GM19468 (cell line): Measurements from ENCODE around the gene CHST7.
A peak's percentile ranks its signal among the peaks of the same experiment; 100 is the strongest.

Experiments
- ATAC-seq: cut with Tn5 transposase; IDR thresholded peaks from one replicate; pipeline ENCODE4 v1.9.1; 2021; ENCODE audit warnings: mild to moderate bottlenecking, moderate library complexity, moderate number of reproducible peaks; ENCODE audit not compliant: unreplicated experiment; ENCODE audit errors: extremely low read depth

Gene CHST7

DNA sequence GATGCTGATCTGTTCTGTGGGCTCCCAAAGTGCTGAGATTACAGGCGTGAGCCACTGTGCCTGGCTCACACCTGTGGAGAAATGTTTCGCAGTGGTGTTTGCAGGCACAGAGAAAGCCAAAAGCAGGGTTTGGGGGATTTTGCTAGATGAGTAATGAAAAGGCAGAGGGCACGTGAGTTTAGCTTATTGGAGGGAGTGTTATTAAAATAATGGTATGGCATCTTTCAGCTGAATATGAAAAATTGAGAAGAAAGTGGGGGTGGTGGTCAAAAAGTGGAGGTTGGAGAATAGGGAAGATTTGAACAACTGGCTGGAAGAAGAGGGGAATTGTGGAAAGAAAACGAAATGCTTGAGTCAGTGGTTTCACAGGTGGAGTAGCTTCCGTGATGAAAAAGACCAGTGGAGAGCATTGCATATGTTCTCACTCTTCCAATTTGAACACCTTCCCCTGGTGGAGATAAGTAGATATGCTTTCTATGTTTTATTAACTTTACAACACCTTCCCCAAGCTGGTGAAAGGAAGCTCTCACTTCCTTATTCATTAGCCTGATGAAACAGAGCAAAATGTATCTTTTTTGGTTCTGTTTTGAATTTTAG lies 1.1 kb upstream of the CHST7 start:
- ATAC-seq = peak; percentile 57

DNA sequence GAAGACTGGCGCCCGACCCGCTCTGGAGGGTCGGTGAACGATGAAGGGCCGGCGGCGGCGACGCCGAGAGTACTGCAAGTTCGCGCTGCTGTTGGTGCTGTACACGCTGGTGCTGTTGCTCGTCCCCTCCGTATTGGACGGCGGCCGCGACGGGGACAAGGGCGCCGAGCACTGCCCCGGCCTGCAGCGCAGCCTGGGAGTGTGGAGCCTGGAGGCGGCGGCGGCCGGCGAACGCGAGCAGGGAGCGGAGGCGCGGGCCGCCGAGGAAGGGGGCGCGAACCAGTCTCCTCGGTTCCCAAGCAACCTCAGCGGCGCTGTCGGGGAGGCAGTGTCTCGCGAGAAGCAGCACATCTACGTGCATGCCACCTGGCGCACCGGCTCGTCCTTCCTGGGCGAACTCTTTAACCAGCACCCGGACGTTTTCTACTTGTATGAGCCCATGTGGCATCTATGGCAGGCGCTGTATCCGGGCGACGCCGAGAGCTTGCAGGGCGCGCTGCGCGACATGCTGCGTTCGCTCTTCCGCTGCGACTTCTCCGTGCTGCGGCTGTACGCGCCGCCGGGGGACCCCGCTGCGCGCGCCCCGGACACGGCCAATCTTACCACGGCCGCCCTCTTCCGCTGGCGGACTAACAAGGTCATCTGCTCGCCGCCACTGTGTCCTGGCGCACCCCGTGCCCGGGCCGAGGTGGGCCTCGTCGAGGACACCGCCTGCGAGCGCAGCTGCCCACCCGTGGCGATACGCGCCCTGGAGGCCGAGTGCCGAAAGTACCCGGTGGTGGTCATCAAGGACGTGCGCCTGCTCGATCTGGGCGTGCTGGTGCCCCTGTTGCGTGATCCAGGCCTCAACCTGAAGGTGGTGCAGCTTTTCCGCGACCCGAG lies 568 bp downstream of the CHST7 start:
- ATAC-seq = no peak

DNA sequence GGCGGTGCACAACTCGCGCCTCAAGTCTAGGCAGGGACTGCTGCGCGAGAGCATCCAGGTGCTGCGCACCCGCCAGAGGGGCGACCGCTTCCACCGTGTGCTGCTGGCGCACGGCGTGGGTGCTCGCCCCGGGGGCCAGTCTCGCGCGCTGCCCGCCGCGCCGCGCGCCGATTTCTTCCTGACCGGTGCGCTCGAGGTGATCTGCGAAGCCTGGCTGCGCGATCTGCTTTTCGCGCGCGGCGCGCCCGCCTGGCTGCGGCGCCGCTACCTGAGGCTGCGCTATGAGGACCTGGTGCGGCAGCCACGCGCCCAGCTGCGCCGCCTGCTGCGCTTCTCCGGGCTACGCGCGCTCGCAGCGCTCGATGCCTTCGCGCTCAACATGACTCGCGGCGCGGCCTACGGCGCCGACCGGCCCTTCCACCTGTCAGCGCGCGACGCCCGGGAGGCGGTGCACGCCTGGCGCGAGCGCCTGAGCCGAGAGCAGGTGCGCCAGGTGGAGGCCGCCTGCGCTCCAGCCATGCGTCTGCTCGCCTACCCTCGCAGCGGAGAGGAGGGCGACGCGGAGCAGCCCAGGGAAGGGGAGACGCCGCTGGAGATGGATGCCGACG lies 1.3 kb downstream of the CHST7 start:
- no peak for ATAC-seq

DNA sequence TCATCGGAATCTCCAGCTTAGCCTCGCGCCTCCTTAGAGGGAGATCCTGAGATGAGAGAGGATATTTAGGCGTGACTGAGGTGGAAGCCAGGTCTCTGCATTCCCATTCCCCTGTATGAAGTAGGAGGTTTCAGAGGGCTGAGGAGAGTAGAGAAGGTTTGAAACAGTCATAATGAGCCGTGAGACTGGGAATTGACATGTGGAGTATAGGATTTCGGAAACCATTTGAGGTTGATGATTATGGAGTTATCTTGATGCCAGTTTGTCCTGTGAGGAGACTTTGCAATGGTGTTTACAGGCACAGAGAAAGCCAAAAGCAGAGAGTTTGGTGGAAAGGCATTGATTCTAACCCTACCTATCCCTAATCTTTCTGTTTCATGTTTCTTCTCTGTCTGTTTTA lies 2.0 kb downstream of the CHST7 start:
- no peak for ATAC-seq

DNA sequence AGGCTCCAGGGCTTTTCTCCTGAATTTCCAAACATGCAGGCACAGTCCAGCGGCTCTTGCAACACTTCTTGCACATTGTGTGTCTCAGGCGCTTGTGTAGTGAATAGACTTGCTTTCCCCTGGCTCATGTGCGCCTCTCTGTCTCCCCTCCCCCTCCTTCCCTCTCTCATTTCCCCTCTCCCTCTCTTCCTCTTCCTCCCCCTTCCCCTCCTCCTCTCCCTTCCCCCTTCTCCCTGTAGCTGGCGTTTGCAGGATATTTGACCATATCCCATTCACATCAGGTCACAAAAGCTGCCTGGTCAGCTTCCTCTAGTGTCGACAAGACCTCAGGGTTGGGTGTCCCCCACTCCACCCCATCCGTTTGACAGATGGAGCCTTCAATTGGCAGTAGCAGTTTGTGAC lies 2.4 kb downstream of the CHST7 start:
- no peak for ATAC-seq

DNA sequence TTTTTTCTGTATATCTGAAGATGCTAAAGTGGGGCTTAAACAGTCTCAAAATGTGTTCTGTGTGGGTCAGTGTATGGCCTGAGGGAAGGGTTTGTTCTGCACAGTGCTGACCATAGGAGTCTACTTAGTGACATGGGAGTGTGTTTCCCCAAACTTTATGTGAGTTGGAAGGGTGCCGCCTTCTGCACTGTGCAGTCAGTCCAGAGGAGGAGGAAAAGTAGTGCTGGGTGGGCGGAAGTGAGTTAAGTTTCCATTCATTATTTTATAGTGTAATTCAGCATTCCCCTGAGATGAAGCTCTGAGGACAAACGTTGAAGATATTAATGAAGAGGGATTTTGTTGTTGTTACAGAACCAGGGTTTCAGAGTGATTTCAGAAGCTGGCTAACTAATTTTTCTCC lies 2.9 kb downstream of the CHST7 start:
- no peak for ATAC-seq

DNA sequence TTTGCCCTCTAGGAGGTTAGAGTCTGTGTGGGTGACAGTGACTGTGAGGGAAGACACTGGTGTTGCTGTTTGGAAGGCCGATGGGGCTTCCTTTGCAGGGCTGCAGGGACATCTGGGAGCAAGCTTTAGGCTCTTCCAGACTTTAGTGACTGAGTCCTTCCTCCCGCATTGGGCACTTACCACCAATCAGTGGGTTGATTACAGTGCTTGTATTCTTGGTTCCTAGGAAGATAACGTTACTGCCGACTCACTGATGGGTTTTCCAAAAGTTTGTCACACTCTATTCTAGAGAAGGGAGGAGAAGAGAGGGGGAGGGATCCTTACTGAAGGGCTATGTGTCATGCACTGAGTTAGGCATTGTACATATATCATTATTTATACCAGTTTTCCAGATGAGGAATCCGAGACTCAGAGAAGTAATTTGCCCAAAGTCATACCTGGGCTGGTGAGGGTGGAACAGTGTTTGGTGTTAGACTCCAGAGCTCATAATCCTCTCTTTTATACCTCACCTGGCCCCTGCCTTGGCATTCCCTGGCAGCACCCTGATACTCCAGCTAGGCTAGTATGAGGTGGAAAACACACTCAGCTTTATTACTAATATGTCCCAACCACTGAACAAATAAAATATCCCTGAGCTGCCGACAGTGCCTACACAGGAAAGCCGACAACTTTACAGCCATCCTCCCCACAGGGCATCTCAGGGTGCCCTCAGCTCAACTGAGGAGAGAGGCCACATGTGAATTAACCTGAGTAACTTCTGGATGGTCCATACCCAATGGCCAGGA lies 3.8 kb downstream of the CHST7 start:
- ATAC-seq = no peak

DNA sequence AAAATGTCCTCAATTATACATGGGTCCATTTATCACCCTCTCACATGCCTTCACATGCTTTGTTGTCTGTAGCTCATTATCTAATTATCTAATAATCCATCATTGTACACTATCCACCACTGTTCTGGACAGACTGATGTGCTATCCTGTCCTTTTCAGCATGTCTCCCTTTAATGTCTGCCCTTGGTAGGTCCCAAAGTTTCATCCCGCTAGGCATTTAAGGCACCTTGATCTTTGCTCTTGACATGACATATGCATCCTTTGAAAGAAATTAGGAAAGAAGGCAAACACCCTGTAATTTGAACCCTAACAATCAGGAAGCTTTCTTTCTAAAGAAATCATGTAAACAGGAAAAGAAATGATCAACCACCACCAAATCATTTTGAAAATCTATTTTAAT lies 5.7 kb downstream of the CHST7 start:
- ATAC-seq = no peak

DNA sequence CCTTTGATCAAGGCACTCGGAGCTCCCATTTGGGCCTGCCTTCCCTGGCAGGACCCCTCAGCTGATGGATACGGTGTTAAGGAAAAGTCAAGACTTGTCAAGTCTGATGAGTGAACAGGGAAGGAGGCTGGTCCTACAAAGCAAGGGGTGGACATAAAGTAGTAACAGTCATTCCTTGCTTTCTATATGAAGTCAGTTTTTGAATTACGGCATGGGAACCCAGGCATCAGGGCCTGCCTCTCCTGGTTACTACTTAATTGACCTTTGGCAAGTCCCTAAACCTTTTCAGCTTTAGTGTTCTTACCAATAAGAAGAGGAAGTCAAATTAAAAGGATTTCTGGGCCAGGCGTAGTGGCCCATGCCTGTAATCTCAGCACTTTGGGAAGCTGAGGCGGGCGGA lies 7.0 kb downstream of the CHST7 start:
- no peak for ATAC-seq

- no peak for ATAC-seq
Measured at GRCh38 chrX:46582325-46582724, 8.8 kb downstream of the CHST7 start.

DNA sequence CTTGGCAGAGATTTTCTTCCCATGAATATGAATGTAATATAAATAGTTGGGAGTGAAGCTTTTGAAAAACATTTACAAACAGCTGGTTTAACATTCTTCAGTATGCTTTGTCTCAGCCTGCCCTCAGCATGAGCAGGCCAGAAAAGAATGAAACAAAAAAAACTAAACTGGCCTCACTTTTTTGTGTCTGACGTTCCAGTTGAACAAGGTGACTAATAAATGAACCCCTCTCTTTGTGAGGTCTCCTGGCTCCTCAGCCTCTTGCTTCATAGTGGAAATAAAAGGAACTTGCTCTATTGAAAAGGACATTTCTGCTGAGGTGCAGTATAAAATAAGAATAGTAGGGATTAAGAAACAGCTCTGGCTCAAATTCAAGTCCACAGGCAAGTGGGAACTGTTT lies 9.4 kb downstream of the CHST7 start:
- ATAC-seq = no peak

- no peak for ATAC-seq
Measured at GRCh38 chrX:46584736-46585135, 11.2 kb downstream of the CHST7 start.

DNA sequence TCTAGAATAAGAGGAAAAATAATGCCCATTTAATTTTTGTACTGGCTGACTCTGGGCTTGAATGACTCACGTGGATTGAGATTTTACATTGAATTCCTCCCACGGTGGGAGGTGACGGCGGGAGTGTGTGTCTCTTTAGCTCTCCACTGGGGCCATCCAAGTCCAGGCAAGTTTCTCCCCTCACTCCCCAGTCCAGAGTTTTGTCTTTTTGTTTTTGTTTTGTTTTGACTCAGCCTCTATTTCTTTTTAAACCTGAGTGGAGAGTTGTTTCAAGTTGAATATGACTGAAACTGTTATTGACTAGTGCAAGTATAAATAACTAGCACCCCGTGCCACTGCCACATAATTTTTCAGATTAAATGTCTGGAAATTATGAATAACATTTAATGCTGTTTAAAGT lies 13.6 kb downstream of the CHST7 start:
- no peak for ATAC-seq

- ATAC-seq = no peak
Measured at GRCh38 chrX:46587753-46588171, 14.2 kb downstream of the CHST7 start.

- no peak for ATAC-seq
Measured at GRCh38 chrX:46588263-46588662, 14.7 kb downstream of the CHST7 start.

- no peak for ATAC-seq
Measured at GRCh38 chrX:46589977-46590723, 16.6 kb downstream of the CHST7 start.

DNA sequence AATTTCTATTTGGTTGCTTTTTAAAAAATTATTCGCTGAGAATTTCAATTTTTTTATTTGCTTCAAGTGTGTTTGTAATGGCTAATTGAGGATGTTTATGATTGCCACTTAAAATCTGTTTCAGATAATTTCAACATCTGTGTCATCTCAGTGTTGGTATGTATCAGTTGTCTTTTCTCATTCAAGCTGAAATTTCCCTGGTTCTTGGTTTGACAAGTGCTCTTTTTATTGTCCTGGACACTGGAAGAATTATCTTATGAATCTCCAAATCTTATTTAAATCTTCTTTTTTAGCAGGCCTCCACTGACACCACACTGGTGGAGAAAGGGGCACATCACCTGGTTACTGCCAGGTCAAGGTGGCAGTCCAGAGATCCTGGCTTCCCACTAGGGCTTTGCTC lies 21.5 kb downstream of the CHST7 start:
- no peak for ATAC-seq

DNA sequence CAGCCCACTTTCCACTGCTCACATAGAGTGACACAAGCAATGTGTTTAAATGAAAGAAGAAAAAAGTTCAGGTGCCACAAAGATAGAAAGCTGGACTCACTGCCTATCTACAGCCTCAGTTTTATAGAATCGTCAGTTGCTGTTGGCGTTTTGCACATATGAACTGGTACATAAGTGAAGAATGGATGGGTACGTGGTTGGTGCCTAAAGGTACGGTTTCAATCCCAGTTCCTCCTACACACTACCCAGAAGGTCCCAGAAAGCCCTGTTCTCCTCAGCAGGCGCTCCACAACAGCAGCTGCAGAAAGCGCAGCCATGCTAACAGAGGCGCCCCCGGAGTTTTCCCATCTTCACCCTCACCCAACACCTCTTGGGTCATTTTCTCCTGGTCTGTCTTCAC lies 23.6 kb downstream of the CHST7 start:
- ATAC-seq = no peak

DNA sequence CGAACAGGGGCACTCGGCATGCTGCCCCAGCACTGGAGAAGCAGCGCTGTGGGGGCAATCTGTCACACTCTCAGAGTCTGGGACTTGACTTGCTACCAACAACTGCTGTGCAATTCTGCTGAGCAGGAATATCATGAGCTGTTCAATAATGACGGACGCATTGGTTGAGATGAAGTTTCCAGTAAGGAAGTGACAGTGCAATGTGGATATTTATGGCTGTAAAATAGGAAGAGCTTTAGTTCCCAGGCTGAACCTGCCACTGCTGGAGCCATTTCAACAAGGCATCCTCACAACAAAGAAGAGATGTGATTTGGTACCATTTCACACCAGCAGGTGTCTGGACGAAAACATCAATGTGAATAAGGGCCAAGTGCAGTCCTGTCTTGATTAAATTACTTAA lies 24.2 kb downstream of the CHST7 start:
- ATAC-seq = no peak

- no peak for ATAC-seq
Measured at GRCh38 chrX:46599051-46599560, 25.5 kb downstream of the CHST7 start.
